Neural cell (in vitro differentiated cells): ENCODE results near the gene SPTA1. TPM values are rescaled to one million over a fixed set of nuclear protein-coding genes. Genes with fewer than 3 reads are reported as not detected.
A peak's percentile ranks its signal among the peaks of the same experiment; 100 is the strongest.

Experiments used
- H2AFZ ChIP-seq: fragments of 200-600, 300-800 bp; sonication (generic), shearing (Covaris generic); 2 replicates; pipeline ENCODE4 v1.6.0; 2014; ENCODE audit warnings: low read depth, mild to moderate bottlenecking, antibody characterized with exemption, low read length, moderate library complexity
- H3F3A ChIP-seq: fragments of 200-600 bp; shearing (Covaris generic); 2 replicates; pipeline ENCODE4 v1.6.1; 2016; ENCODE audit warnings: mild to moderate bottlenecking, moderate library complexity, mixed read lengths, antibody characterized with exemption, low read length; ENCODE audit not compliant: insufficient read depth, poor library complexity, severe bottlenecking
- H3K27ac ChIP-seq: fragments of 200-600, 300-800 bp; sonication (generic), shearing (Covaris generic); 2 replicates; pipeline ENCODE4 v1.5.1; 2014; ENCODE audit warnings: mild to moderate bottlenecking, low read length, moderate library complexity
- H3K27me3 ChIP-seq: fragments of 300-800, 200-600 bp; sonication (generic), shearing (Covaris generic); 2 replicates; pipeline ENCODE4 v1.6.0; 2014; ENCODE audit warnings: mild to moderate bottlenecking, low read depth, low read length, moderate library complexity; ENCODE audit not compliant: insufficient read depth
- H3K36me3 ChIP-seq: fragments of 300-800, 200-600 bp; sonication (generic), shearing (Covaris generic); 2 replicates; pipeline ENCODE4 v1.5.1; 2014; ENCODE audit warnings: mild to moderate bottlenecking, antibody characterized with exemption, low read length, moderate library complexity; ENCODE audit not compliant: insufficient read depth
- H3K4me2 ChIP-seq: fragments of 300-800, 200-600 bp; sonication (generic), shearing (Covaris generic); 2 replicates; pipeline ENCODE4 v1.6.0; 2014; ENCODE audit warnings: mild to moderate bottlenecking, low read length
- H3K4me3 ChIP-seq: fragments of 300-800, 200-600 bp; sonication (generic), shearing (Covaris generic); 2 replicates; pipeline ENCODE4 v1.5.1; 2014; ENCODE audit warnings: mild to moderate bottlenecking, low read length, moderate library complexity
- H3K79me2 ChIP-seq: fragments of 200-600 bp; shearing (Covaris generic); replicated peaks from 2 replicates; pipeline ENCODE4 v1.6.0; 2014; ENCODE audit warnings: mild to moderate bottlenecking, low read length, moderate library complexity; ENCODE audit not compliant: insufficient read depth
- H3K9ac ChIP-seq: fragments of 300-800, 200-600 bp; sonication (generic), shearing (Covaris generic); 2 replicates; pipeline ENCODE4 v1.6.1; 2016; ENCODE audit warnings: mild to moderate bottlenecking, low read length, mixed read lengths
- H3K9me2 ChIP-seq: fragments of 200-600 bp; shearing (Covaris generic); 2 replicates; pipeline ENCODE4 v1.6.1; 2016; ENCODE audit warnings: mild to moderate bottlenecking, low read length, mixed read lengths; ENCODE audit not compliant: insufficient read depth
- H3K9me3 ChIP-seq: fragments of 200-600, 300-800 bp; sonication (generic), shearing (Covaris generic); 2 replicates; pipeline ENCODE4 v1.6.1; 2016; ENCODE audit warnings: mild to moderate bottlenecking, mixed run types, low read length, moderate library complexity, mixed read lengths
- H4K20me1 ChIP-seq: fragments of 200-600 bp; shearing (Covaris generic); 2 replicates; pipeline ENCODE4 v1.6.1; 2016; ENCODE audit warnings: mild to moderate bottlenecking, mixed run types; ENCODE audit not compliant: insufficient read depth
- EP300 ChIP-seq: fragments of 450-650 bp; conservative IDR thresholded peaks from 2 replicates; pipeline ENCODE4 v1.6.1; 2014; ENCODE audit warnings: antibody characterized with exemption, mild to moderate bottlenecking, moderate library complexity; ENCODE audit not compliant: poor library complexity, severe bottlenecking
- EZH2 ChIP-seq: fragments of 200-600, 300-800 bp; shearing (Covaris generic), sonication (generic); IDR thresholded peaks from 2 replicates; pipeline ENCODE4 v1.6.1; 2014; ENCODE audit warnings: antibody characterized with exemption, low read length, borderline replicate concordance, mild to moderate bottlenecking; ENCODE audit not compliant: insufficient read depth, poor library complexity, severe bottlenecking
- MXI1 ChIP-seq: fragments of 450-650 bp; conservative IDR thresholded peaks from 2 replicates; pipeline ENCODE4 v1.6.1; 2014; ENCODE audit warnings: antibody characterized with exemption, mild to moderate bottlenecking; ENCODE audit not compliant: poor library complexity, severe bottlenecking
- POLR2AphosphoS5 ChIP-seq: IDR thresholded peaks from 2 replicates; pipeline ENCODE4 v1.6.1; 2012
- RAD21 ChIP-seq: fragments of 450-650 bp; conservative IDR thresholded peaks from 2 replicates; pipeline ENCODE4 v1.6.1; 2014; ENCODE audit warnings: antibody characterized with exemption, mild to moderate bottlenecking, moderate library complexity
- SMC3 ChIP-seq: fragments of 450-650 bp; conservative IDR thresholded peaks from 2 replicates; pipeline ENCODE4 v1.6.1; 2014; ENCODE audit warnings: antibody characterized with exemption, mild to moderate bottlenecking, moderate library complexity; ENCODE audit not compliant: poor library complexity
- TAF1 ChIP-seq: IDR thresholded peaks from 2 replicates; pipeline ENCODE4 v1.6.1; 2012; ENCODE audit warnings: low read depth
- polyA plus RNA-seq: library from polyadenylated mRNA; depleted of rRNA; stranded (reverse); fragments of >200 nt; gene quantifications from 2 replicates; pipeline ENCODE4 v1.2.3, GENCODE V29; 2014
- TF ChIP-seq, protein P1 (sequence below): fragments of 450-650 bp; IDR thresholded peaks from 2 replicates; pipeline ENCODE4 v1.5.1; 2014; ENCODE audit warnings: antibody characterized with exemption, mild to moderate bottlenecking, moderate library complexity; ENCODE audit not compliant: poor library complexity, severe bottlenecking
- TF ChIP-seq, protein P2 (sequence below): IDR thresholded peaks from 2 replicates; pipeline ENCODE4 v1.6.1; 2012; ENCODE audit warnings: borderline replicate concordance

Gene SPTA1
- polyA plus RNA-seq, 1 donor from 2014 or later, result not detected

DNA sequence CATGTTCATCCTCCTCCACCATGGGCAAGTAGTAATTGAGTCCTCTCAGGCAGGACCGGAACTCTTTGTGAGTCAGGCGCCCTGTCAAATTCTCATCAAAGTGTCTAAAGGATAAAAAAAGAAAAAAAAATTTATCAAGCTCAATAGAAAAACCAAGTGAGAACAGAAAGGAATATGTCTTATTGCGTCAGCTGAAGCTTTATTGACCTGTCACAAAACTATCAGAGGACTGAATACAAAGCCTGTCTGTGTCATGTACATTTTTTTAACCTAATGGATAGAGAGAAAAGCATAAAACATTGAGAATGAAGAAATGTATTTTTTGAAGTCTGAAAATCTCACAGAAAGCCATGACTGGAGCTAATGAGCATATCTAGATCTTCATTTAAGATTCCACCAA is 72.8 kb downstream of the SPTA1 start:
- Histone ChIP-seq H3K4me2 (peak overlapping the region; percentile 12), H3K79me2 (no peaks in the 10 kb centered on the region), H3K27me3 (no peaks in the 10 kb centered on the region), H4K20me1 (no peaks in the 10 kb centered on the region), H3F3A (no peaks in the 10 kb centered on the region), H3K9ac (no peak overlapping the region), H3K27ac (peak overlapping the region; percentile 42), H3K9me2 (no peaks in the 10 kb centered on the region), H3K4me3 (no peak overlapping the region), H3K36me3 (no peaks in the 10 kb centered on the region), H3K9me3 (no peaks in the 10 kb centered on the region), H2AFZ (no peak overlapping the region)
- no peak for TF ChIP-seq SMC3
- TF ChIP-seq TAF1, result no peak
- TF ChIP-seq EP300, result peak; percentile 96
- TF ChIP-seq POLR2AphosphoS5, result peak; percentile 77

DNA sequence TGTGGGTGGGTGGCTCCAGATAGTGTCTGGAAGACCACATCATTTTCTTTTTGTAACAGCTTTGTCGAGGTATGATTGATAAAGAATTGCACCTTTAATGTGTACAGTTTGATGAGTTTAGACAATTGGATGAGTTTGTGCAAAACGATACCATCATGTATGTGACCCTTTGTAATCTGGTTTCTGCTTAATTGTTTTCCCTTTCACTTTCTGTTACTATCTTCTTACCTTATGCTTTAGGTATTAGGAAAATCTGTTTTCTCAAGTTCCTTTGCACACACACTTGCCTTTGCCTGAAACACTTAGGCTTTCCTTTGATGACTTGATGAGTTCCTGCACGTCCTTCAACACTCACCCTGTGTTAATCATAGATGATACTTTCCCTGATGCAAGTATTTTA is 74.6 kb downstream of the SPTA1 start:
- Histone ChIP-seq H3F3A (no peaks in the 10 kb centered on the region), H3K79me2 (no peaks in the 10 kb centered on the region), H3K36me3 (no peaks in the 10 kb centered on the region), H3K9me2 (no peaks in the 10 kb centered on the region), H3K9me3 (no peaks in the 10 kb centered on the region), H3K27me3 (no peaks in the 10 kb centered on the region), H3K4me3 (no peak overlapping the region), H3K9ac (no peak overlapping the region), H3K4me2 (no peak overlapping the region), H3K27ac (no peak overlapping the region), H2AFZ (no peak overlapping the region), H4K20me1 (no peaks in the 10 kb centered on the region)
- no peak for TF ChIP-seq TAF1
- TF ChIP-seq, protein P1, sequence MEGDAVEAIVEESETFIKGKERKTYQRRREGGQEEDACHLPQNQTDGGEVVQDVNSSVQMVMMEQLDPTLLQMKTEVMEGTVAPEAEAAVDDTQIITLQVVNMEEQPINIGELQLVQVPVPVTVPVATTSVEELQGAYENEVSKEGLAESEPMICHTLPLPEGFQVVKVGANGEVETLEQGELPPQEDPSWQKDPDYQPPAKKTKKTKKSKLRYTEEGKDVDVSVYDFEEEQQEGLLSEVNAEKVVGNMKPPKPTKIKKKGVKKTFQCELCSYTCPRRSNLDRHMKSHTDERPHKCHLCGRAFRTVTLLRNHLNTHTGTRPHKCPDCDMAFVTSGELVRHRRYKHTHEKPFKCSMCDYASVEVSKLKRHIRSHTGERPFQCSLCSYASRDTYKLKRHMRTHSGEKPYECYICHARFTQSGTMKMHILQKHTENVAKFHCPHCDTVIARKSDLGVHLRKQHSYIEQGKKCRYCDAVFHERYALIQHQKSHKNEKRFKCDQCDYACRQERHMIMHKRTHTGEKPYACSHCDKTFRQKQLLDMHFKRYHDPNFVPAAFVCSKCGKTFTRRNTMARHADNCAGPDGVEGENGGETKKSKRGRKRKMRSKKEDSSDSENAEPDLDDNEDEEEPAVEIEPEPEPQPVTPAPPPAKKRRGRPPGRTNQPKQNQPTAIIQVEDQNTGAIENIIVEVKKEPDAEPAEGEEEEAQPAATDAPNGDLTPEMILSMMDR, result no peak
- TF ChIP-seq SMC3, result no peak
- TF ChIP-seq EP300, result no peak
- TF ChIP-seq POLR2AphosphoS5, result no peak
- TF ChIP-seq RAD21, result no peak
- no peak for TF ChIP-seq EZH2
- TF ChIP-seq, protein P2, sequence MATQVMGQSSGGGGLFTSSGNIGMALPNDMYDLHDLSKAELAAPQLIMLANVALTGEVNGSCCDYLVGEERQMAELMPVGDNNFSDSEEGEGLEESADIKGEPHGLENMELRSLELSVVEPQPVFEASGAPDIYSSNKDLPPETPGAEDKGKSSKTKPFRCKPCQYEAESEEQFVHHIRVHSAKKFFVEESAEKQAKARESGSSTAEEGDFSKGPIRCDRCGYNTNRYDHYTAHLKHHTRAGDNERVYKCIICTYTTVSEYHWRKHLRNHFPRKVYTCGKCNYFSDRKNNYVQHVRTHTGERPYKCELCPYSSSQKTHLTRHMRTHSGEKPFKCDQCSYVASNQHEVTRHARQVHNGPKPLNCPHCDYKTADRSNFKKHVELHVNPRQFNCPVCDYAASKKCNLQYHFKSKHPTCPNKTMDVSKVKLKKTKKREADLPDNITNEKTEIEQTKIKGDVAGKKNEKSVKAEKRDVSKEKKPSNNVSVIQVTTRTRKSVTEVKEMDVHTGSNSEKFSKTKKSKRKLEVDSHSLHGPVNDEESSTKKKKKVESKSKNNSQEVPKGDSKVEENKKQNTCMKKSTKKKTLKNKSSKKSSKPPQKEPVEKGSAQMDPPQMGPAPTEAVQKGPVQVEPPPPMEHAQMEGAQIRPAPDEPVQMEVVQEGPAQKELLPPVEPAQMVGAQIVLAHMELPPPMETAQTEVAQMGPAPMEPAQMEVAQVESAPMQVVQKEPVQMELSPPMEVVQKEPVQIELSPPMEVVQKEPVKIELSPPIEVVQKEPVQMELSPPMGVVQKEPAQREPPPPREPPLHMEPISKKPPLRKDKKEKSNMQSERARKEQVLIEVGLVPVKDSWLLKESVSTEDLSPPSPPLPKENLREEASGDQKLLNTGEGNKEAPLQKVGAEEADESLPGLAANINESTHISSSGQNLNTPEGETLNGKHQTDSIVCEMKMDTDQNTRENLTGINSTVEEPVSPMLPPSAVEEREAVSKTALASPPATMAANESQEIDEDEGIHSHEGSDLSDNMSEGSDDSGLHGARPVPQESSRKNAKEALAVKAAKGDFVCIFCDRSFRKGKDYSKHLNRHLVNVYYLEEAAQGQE, result no peak
- TF ChIP-seq MXI1, result no peak

DNA sequence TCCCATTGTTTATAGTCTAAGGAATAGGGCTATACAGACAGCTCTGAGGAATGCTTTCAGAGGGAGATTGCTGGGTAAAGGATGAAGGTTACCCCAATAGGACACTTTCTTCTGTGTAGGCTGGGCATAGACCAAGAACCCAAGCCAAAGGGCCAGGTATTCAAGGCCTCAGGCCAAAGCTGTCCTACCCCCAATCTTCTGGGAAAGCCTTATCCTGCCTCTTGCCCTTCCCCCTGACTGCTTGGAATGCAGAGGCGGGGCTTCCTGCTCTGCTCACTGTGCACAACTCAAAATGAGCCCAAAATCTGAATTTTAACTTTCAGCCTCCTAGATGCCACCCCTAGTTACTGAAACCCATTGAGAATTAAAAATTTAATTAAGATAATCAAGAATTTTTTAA is 79.2 kb downstream of the SPTA1 start:
- Histone ChIP-seq H3K9me2 (no peaks in the 10 kb centered on the region), H3K79me2 (no peaks in the 10 kb centered on the region), H3K27ac (no peak overlapping the region), H3K9me3 (no peaks in the 10 kb centered on the region), H3K36me3 (no peaks in the 10 kb centered on the region), H4K20me1 (no peaks in the 10 kb centered on the region), H2AFZ (no peak overlapping the region), H3K4me3 (no peak overlapping the region), H3K9ac (no peak overlapping the region), H3K27me3 (no peaks in the 10 kb centered on the region), H3F3A (no peaks in the 10 kb centered on the region), H3K4me2 (no peak overlapping the region)
- TF ChIP-seq EP300 (no peak), TAF1 (no peak), RAD21 (no peak), SMC3 (no peak), MXI1 (no peak), EZH2 (no peak), POLR2AphosphoS5 (no peak)
- TF ChIP-seq, protein P2, result no peak
- TF ChIP-seq, protein P1, result no peak
